Spleen (tissue), 7 donors: ENCODE results near the gene LOXHD1.

Experiments
- POLR2AphosphoS5 ChIP-seq, 3 donors: sonication (generic); formaldehyde crosslinking; IDR thresholded peaks; one replicate each; pipeline ENCODE4 v1.5.1; 2017; ENCODE audit warnings: antibody characterized with exemption in 3 of 3
- TF ChIP-seq, protein P1 (sequence below), 11 experiments: fragments of 200-600 bp in 7 of 11; fragments of 450-650 bp in 4 of 11; sonication (generic) in 4 of 11; IDR thresholded peaks in 8 of 11; conservative IDR thresholded peaks in 3 of 11; 1 replicate in 7 of 11; 2 replicates in 4 of 11; pipeline versions ENCODE4 v1.4.0 to v1.8.0; 2016 to 2021; ENCODE audit warnings: antibody characterized with exemption in 11 of 11, inconsistent platforms in 4 of 11, mild to moderate bottlenecking in 1 of 11
- donor health status: DM: no; HTN: no; CAD: no; lungs with moderate emphysema.
- donor health status: DM: no; HTN: no; CAD: no.
- donor health status: DM: no; HTN: no; CAD: no.

- TF ChIP-seq, protein P1, sequence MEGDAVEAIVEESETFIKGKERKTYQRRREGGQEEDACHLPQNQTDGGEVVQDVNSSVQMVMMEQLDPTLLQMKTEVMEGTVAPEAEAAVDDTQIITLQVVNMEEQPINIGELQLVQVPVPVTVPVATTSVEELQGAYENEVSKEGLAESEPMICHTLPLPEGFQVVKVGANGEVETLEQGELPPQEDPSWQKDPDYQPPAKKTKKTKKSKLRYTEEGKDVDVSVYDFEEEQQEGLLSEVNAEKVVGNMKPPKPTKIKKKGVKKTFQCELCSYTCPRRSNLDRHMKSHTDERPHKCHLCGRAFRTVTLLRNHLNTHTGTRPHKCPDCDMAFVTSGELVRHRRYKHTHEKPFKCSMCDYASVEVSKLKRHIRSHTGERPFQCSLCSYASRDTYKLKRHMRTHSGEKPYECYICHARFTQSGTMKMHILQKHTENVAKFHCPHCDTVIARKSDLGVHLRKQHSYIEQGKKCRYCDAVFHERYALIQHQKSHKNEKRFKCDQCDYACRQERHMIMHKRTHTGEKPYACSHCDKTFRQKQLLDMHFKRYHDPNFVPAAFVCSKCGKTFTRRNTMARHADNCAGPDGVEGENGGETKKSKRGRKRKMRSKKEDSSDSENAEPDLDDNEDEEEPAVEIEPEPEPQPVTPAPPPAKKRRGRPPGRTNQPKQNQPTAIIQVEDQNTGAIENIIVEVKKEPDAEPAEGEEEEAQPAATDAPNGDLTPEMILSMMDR (IDR thresholded peaks at IDR 0.05 in 8 of 11, conservative IDR thresholded peaks at IDR 0.05 in 3 of 11), result no peak
- TF ChIP-seq POLR2AphosphoS5 (IDR thresholded peaks at IDR 0.05), result no peak
Measured at GRCh38 chr18:46566111-46566510, 90.9 kb downstream of the LOXHD1 start.
